GM12878 (cell line): ENCODE results near the gene APBB1IP. TPM values are rescaled to one million over a fixed set of nuclear protein-coding genes. Genes with fewer than 3 reads are reported as not detected.

ENCODE experiments used
- BHLHE40 ChIP-seq, 2 experiments: fragments of 450-650 bp in 1 of 2; IDR thresholded peaks; 2 replicates each; pipeline ENCODE4 v1.6.1; 2011 to 2017; ENCODE audit warnings: low read depth in 2 of 2, borderline replicate concordance in 1 of 2, improper control_type of control experiment in 1 of 2, low read length in 1 of 2, mild to moderate bottlenecking in 1 of 2
- CBFB ChIP-seq: IDR thresholded peaks from 2 replicates; pipeline ENCODE4 v1.6.1; 2016; ENCODE audit warnings: antibody characterized with exemption, low read depth
- CHD4 ChIP-seq: fragments of 200-600 bp; sonication (generic); IDR thresholded peaks from 2 replicates; pipeline ENCODE4 v1.6.1; 2016; ENCODE audit warnings: mild to moderate bottlenecking
- CREB1 ChIP-seq: IDR thresholded peaks from 2 replicates; pipeline ENCODE4 v1.6.1; 2012; ENCODE audit warnings: low read depth, mild to moderate bottlenecking, inconsistent platforms
- CTCF ChIP-seq, 3 experiments: IDR thresholded peaks in 2 of 3; conservative IDR thresholded peaks in 1 of 3; 2 replicates each; pipeline ENCODE4 v1.5.1; 2011; ENCODE audit warnings: low read depth in 3 of 3, low read length in 3 of 3, mild to moderate bottlenecking in 3 of 3, control low read depth in 2 of 3, moderate library complexity in 2 of 3, inconsistent platforms in 1 of 3, mixed read lengths in 1 of 3; ENCODE audit not compliant: control insufficient read depth in 2 of 3, insufficient read depth in 1 of 3; ENCODE audit errors: extremely low read depth in 1 of 3
- ESRRA ChIP-seq: IDR thresholded peaks from 2 replicates; pipeline ENCODE4 v1.6.1; 2012; ENCODE audit warnings: mild to moderate bottlenecking, low read length, improper control_type of control experiment
- HDGF ChIP-seq: fragments of 450-650 bp; IDR thresholded peaks from 2 replicates; pipeline ENCODE4 v1.6.1; 2016; ENCODE audit warnings: antibody characterized with exemption
- HSF1 ChIP-seq: fragments of 150-350 bp; IDR thresholded peaks from 2 replicates; pipeline ENCODE4 v1.6.1; 2014; ENCODE audit warnings: mild to moderate bottlenecking, low read depth, low read length
- KAT2A ChIP-seq: conservative IDR thresholded peaks from 2 replicates; pipeline ENCODE4 v1.6.1; 2011; ENCODE audit warnings: low read depth, low read length; ENCODE audit not compliant: control insufficient read depth
- MAX ChIP-seq: IDR thresholded peaks from 2 replicates; pipeline ENCODE4 v1.6.1; 2012; ENCODE audit warnings: low read depth, low read length, improper control_type of control experiment
- NR2F1 ChIP-seq: fragments of 450-650 bp; conservative IDR thresholded peaks from 2 replicates; pipeline ENCODE4 v1.6.1; 2017; ENCODE audit warnings: mild to moderate bottlenecking
- POLR2AphosphoS5 ChIP-seq: IDR thresholded peaks from 2 replicates; pipeline ENCODE4 v1.6.1; 2011; ENCODE audit warnings: mild to moderate bottlenecking, low read length, inconsistent platforms
- PRDM15 ChIP-seq: fragments of 450-650 bp; formaldehyde crosslinking; IDR thresholded peaks from 2 replicates; pipeline ENCODE4 v1.4.0; 2020; ENCODE audit warnings: mild to moderate bottlenecking, moderate library complexity
- RCOR1 ChIP-seq: conservative IDR thresholded peaks from 2 replicates; pipeline ENCODE4 v1.6.1; 2012; ENCODE audit warnings: low read depth, low read length, improper control_type of control experiment
- SKIL ChIP-seq: fragments of 450-650 bp; IDR thresholded peaks from 2 replicates; pipeline ENCODE4 v1.6.1; 2017; ENCODE audit warnings: mild to moderate bottlenecking, low read depth, inconsistent platforms; ENCODE audit not compliant: poor library complexity, severe bottlenecking
- SMAD1 ChIP-seq: fragments of 450-650 bp; IDR thresholded peaks from 2 replicates; pipeline ENCODE4 v1.6.1; 2018; ENCODE audit warnings: mild to moderate bottlenecking, low read depth; ENCODE audit not compliant: partially characterized antibody
- SPI1 ChIP-seq: IDR thresholded peaks from 2 replicates; pipeline ENCODE4 v1.6.1; 2011; ENCODE audit warnings: low read depth, mild to moderate bottlenecking, low read length, moderate library complexity, borderline replicate concordance; ENCODE audit not compliant: insufficient read depth
- SREBF1 ChIP-seq: IDR thresholded peaks from 2 replicates; pipeline ENCODE4 v1.6.1; 2012; ENCODE audit warnings: mild to moderate bottlenecking, low read length
- TCF12 ChIP-seq: IDR thresholded peaks from 2 replicates; pipeline ENCODE4 v1.6.1; 2011; ENCODE audit warnings: low read depth, mild to moderate bottlenecking, low read length
- ZNF24 ChIP-seq: fragments of 450-650 bp; IDR thresholded peaks from 2 replicates; pipeline ENCODE4 v1.6.1; 2017; ENCODE audit warnings: antibody characterized with exemption, mild to moderate bottlenecking
- polyA plus RNA-seq, 11 experiments: library from polyadenylated mRNA; depleted of rRNA in 4 of 11; unstranded in 6 of 11; stranded (reverse) in 5 of 11; fragments of >200 nt; fragmentation: Nextera tagmentation in 4 of 11; fragmentation: Illumina TruSeq in 1 of 11; extraction: Ambion mirVana in 4 of 11; extraction: Trizol in 1 of 11; gene quantifications; 1 replicate in 1 of 11; 2 replicates in 10 of 11; pipeline versions ENCODE4 v1.2.1 to v1.2.3, GENCODE V29; 2011 to 2016; ENCODE audit warnings: inconsistent platforms in 2 of 11, missing spikeins in 2 of 11, low read depth in 1 of 11
- total RNA-seq, 4 experiments: library from RNA; depleted of rRNA in 3 of 4; stranded (reverse); fragments of >200 nt in 3 of 4; fragmentation: Illumina TruSeq in 1 of 4; extraction: Trizol in 1 of 4; gene quantifications; 2 replicates each; pipeline versions ENCODE4 v1.2.1 to v1.2.3, GENCODE V29; 2013 to 2021

The APBB1IP gene
- total and polyA plus RNA-seq, 10 of the 15 experiments (the other 5 are each of a cell fraction or from before 2014, with no cell fraction given), result 7.3 to 67.4 (median 19.9) TPM

- TF ChIP-seq HSF1 (no peak), ZNF24 (no peak), SPI1 (no peak), KAT2A (no peak), HDGF (no peak; the same call in 1 of the 2 replicates), PRDM15 (CRISPR knock-in tag) (no peak), TCF12 (peak; percentile 69; the same call in 1 of the 2 replicates), NR2F1 (no peak), RCOR1 (no peak), SREBF1 (no peak), CREB1 (no peak), CTCF (IDR thresholded peaks at IDR 0.05 in 2 of 3, conservative IDR thresholded peaks at IDR 0.05 in 1 of 3; ENCODE audit: control insufficient read depth in 2 of 3, extremely low read depth in 1 of 3, insufficient read depth in 1 of 3, low read depth in 3 of 3, low read length in 3 of 3) (peak in 1 of 3 experiments; percentile 11; a peak in 1 of 6 replicates), SKIL (no peak), CHD4 (no peak), ESRRA (no peak), POLR2AphosphoS5 (peak; percentile 49; the same call in 1 of the 2 replicates), MAX (no peak), SMAD1 (no peak), BHLHE40 (IDR thresholded peaks at IDR 0.05; ENCODE audit: borderline replicate concordance in 1 of 2, low read depth in 2 of 2, low read length in 1 of 2) (no peak), CBFB (no peak)
Observed at GRCh38 chr10:26448706-26449435, 10.7 kb downstream of the APBB1IP start (continued).
